AG09319 (cell line): Measurements from ENCODE around the gene ACER3.

Experiments used
- DNase-seq: peaks from one replicate; pipeline ENCODE4 v3.0.0-alpha.2; 2010; ENCODE audit warnings: low read depth; ENCODE audit errors: extremely low read depth
- TF ChIP-seq, protein P1 (sequence below): IDR thresholded peaks from 2 replicates; pipeline ENCODE4 v1.5.1; 2011; ENCODE audit warnings: low read depth, mild to moderate bottlenecking, inconsistent platforms, low read length, moderate library complexity

ACER3 gene

DNA sequence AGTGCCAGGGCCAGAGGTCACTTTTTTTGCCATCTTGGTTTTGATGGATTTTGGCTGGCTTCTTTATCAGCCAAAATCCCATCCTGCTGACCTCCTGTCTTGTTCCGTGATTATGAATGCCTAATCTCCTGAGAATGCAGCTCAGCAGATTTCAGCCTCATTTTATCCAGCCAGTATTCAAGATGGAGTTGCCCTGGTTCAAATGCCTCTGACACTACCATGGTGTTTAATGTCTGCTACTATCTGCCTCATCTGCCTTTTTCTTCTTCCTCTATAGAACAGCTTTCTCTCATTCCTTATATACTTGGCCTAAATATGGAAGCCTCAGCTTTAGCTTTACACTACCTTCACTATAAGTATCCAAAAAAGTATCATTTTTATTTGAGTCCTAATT lies 50.7 kb downstream of the ACER3 start:
- TF ChIP-seq, protein P1, sequence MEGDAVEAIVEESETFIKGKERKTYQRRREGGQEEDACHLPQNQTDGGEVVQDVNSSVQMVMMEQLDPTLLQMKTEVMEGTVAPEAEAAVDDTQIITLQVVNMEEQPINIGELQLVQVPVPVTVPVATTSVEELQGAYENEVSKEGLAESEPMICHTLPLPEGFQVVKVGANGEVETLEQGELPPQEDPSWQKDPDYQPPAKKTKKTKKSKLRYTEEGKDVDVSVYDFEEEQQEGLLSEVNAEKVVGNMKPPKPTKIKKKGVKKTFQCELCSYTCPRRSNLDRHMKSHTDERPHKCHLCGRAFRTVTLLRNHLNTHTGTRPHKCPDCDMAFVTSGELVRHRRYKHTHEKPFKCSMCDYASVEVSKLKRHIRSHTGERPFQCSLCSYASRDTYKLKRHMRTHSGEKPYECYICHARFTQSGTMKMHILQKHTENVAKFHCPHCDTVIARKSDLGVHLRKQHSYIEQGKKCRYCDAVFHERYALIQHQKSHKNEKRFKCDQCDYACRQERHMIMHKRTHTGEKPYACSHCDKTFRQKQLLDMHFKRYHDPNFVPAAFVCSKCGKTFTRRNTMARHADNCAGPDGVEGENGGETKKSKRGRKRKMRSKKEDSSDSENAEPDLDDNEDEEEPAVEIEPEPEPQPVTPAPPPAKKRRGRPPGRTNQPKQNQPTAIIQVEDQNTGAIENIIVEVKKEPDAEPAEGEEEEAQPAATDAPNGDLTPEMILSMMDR: no peak
- no peak for DNase-seq

DNA sequence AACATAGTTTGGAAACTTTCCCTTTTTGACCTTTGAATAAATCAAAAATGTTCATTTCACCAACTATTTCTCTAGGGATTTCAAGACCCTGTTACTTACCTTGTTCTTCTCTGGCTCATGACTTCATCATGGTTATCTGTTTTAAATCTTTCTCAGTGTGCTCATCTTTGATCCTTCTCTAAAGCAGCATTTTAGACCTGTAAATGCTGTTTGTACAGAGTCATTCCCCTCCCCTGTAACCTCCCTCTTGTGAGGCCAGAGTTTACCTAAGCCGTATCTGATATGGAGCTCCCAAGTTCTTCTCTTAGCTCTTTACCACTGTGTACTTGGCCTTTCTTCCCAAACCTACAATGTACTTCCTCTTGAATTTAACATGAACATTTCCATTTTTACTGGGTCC lies 56.0 kb downstream of the ACER3 start:
- no peak for DNase-seq
- TF ChIP-seq, protein P1: no peak

DNA sequence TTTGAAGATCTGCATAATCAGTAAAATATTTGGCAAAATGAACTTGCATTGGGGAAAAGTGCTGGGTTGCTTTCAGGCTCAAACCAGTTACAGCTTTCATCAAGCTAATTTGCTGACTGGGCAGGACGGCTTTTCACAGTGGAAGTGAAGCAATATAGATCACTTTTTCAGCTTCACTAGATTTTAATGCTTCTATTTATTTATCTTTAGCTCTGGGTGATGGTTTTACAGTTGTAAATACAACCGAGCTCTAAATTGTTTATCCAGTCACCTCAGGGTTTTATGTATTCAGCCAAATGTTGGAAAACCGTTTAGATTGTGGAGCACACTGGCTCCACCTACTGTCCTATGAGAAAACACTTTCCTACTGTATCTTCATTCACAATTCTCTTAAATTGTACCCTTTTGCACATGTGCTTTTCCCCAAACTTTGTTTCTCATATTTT lies 58.2 kb downstream of the ACER3 start:
- TF ChIP-seq, protein P1: peak; percentile 76
- peak; percentile 58 for DNase-seq

DNA sequence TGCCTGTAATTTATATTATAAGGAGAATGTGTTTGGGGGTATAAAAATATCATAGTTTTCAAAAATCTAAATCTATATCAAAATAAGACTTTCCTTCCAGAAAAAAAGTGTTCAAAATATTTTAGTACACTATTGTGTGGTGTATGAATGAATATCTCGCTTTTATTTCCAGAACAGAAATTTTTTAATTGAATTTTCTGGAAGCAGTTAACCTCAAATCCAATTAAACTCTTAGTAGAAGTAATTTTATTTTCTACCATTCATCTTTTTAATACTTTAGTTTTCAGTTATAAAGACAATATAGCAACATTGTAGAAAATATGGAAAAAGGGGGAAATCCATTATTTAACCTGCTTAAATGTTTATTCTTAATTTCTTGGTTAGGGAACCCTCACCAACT lies 58.7 kb downstream of the ACER3 start:
- no peak for DNase-seq
- TF ChIP-seq, protein P1: no peak

DNA sequence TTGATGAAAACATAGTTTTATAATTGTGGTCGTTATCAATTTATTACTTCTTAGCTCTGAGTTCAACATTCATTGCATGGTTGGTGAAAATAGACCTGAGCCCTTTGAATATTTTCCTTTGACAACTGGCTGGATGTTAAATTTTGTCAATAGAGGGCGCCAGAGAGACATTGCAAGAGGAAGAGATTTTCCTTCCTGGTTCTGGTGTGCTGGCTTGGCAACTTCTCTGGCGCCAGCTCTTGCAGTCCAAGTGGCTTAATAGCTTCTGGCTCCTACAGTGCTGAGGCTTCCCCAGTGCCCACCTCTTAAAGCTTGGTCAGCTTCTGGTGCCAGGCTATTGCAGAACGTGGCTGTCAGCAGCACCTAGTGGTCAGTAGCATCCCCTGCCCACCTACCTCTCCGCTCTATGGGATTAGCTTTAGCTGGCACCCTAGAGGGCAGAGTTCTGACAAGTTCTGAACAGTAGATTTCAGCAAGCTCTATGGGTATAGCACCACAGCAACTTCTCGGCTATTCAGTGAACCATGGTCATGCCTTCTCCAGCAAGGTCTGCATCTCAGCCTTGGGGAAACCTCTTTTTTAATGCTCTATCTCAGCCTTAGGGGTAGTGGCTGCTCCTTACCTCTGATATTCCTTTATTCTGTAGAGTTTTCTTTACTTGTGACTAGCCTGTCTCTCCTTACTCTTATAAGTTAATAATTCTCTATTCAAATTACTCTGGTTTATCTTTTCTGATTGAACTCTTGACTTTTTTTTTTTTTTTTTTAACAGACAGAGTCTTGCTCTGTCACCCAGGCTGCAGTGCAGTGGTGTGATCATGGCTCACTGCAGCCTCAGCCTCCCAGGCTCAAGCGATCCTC lies 59.4 kb downstream of the ACER3 start:
- DNase-seq: peak; percentile 68
- TF ChIP-seq, protein P1: peak; percentile 83

DNA sequence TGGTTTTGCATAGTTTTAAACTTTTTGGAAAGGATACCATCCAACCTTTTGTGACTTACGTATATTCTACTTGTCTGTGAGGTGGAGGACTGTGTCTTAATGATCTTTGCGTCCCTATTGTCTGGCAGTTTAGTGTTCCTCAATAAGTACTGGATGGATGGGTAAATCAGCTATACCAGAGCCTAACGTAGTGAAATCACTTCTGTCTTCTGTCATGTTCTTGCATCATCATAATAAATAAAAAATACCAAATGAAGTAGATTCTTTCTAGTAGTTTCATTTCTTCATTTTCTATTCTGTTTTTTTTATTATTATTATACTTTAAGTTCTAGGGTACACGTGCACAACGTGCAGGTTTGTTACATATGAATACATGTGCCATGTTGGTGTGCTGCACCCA lies 66.4 kb downstream of the ACER3 start:
- DNase-seq: no peak
- TF ChIP-seq, protein P1: no peak

DNA sequence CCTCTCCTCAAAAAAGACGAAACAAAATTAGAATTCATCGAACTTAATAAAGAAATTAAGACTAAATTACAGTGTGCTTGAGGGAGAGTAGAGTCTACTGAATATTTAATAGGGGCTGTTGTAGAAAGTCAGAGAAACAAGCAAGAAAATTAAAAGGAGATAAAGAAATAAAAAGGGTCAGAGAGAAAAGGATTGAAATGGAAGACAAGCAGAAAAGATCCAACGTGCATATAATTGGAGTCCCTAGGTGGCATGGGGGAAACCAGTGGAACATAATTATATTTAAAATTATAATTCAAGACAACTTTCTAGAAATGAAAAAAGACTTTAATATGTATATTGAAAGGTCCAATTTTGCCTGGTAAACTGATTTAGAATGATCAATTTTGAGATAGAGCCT lies 74.3 kb downstream of the ACER3 start:
- no peak for DNase-seq
- TF ChIP-seq, protein P1: no peak
